ENCODE measurements around the gene LRRC4C. TPM values are rescaled to one million over a fixed set of nuclear protein-coding genes. Genes with fewer than 3 reads are reported as not detected.

Gene LRRC4C
- total and polyA plus RNA-seq, 4 donors = 0.10 to 0.93 (median 0.30) TPM

- Histone ChIP-seq H3K9me3 (ENCODE audit: control insufficient read depth in 4 of 4, low read length in 3 of 4) (no peaks in the 10 kb centered on the region), H3K4me1 (ENCODE audit: control insufficient read depth in 4 of 4, insufficient read depth in 4 of 4, low read length in 3 of 4) (no peaks in the 10 kb centered on the region), H3K4me3 (ENCODE audit: low read depth in 1 of 3, low read length in 3 of 3) (no peak overlapping the region), H3K27me3 (ENCODE audit: control insufficient read depth in 4 of 4, insufficient read depth in 4 of 4, low read length in 3 of 4) (no peaks in the 10 kb centered on the region), H3K36me3 (ENCODE audit: control insufficient read depth in 4 of 4, insufficient read depth in 3 of 4, low read depth in 1 of 4, low read length in 3 of 4) (no peaks in the 10 kb centered on the region), H3K27ac (ENCODE audit: low read depth in 1 of 2, low read length in 2 of 2) (no peak overlapping the region), H3K9ac (ENCODE audit: low read depth in 1 of 2, low read length in 2 of 2) (no peak overlapping the region)
- WGBS = 82% methylated on average over 4 of the region's 4 CpGs
- TF ChIP-seq ATF3 (IDR thresholded peaks at IDR 0.05) (no peak), JUND (IDR thresholded peaks at IDR 0.05) (no peak), NR2F2 (IDR thresholded peaks at IDR 0.05) (no peak), RXRA (IDR thresholded peaks at IDR 0.05) (no peak), CTCF (IDR thresholded peaks at IDR 0.05; ENCODE audit: low read depth, low read length, missing input control) (no peak), EGR1 (IDR thresholded peaks at IDR 0.05; ENCODE audit: low read depth in 2 of 2) (no peak), TAF1 (conservative IDR thresholded peaks at IDR 0.05) (no peak), REST (IDR thresholded peaks at IDR 0.05) (no peak), ZBTB33 (IDR thresholded peaks at IDR 0.05) (no peak), FOXA1 (IDR thresholded peaks at IDR 0.05) (no peak), SP1 (IDR thresholded peaks at IDR 0.05) (no peak)
- no peak for DNase-seq (ENCODE audit: low spot score)
Measured at GRCh38 chr11:41309111-41309522, 150.3 kb downstream of the LRRC4C start.

- no peaks in the 10 kb centered on the region for H3K36me3 ChIP-seq (ENCODE audit: control insufficient read depth in 4 of 4, insufficient read depth in 3 of 4, low read depth in 1 of 4, low read length in 3 of 4)
- no peak overlapping the region for H3K4me3 ChIP-seq (ENCODE audit: low read depth in 1 of 3, low read length in 3 of 3)
- TF ChIP-seq FOXA2 (IDR thresholded peaks at IDR 0.05) (no peak), CTCF (IDR thresholded peaks at IDR 0.05; ENCODE audit: low read depth, low read length, missing input control) (no peak), ATF3 (IDR thresholded peaks at IDR 0.05) (no peak), RXRA (IDR thresholded peaks at IDR 0.05) (no peak), GABPA (IDR thresholded peaks at IDR 0.05 in 1 of 2, conservative IDR thresholded peaks at IDR 0.05 in 1 of 2) (no peak), HNF4G (IDR thresholded peaks at IDR 0.05) (no peak), NR2F2 (IDR thresholded peaks at IDR 0.05) (no peak), SP1 (IDR thresholded peaks at IDR 0.05) (no peak), JUND (IDR thresholded peaks at IDR 0.05) (no peak), MAX (IDR thresholded peaks at IDR 0.05) (no peak)
Measured at GRCh38 chr11:41308286-41308685, 151.2 kb downstream of the LRRC4C start.

More at GRCh38 chr11:41308286-41308685, 151.2 kb downstream of the LRRC4C start:
- no peak overlapping the region for H3K9ac ChIP-seq (ENCODE audit: low read depth in 1 of 2, low read length in 2 of 2)
- no peaks in the 10 kb centered on the region for H3K9me3 ChIP-seq (ENCODE audit: control insufficient read depth in 4 of 4, low read length in 3 of 4)
- no peak overlapping the region for H3K27ac ChIP-seq (ENCODE audit: low read depth in 1 of 2, low read length in 2 of 2)
- no peaks in the 10 kb centered on the region for H3K27me3 ChIP-seq (ENCODE audit: control insufficient read depth in 4 of 4, insufficient read depth in 4 of 4, low read length in 3 of 4)
- no peak for DNase-seq (ENCODE audit: low spot score)
- 78% methylated on average over 5 of the region's 5 CpGs for WGBS
- H3K4me1 ChIP-seq (ENCODE audit: control insufficient read depth in 4 of 4, insufficient read depth in 4 of 4, low read length in 3 of 4) = no peaks in the 10 kb centered on the region

Measured in liver (tissue), 9 donors.